ENCODE measurements around the gene CMIP. TPM values are rescaled to one million over a fixed set of nuclear protein-coding genes. Genes with fewer than 3 reads are reported as not detected.

CMIP gene
- total and polyA plus RNA-seq, 10 of the 15 experiments (the other 5 are each of a cell fraction or from before 2014, with no cell fraction given) = 1.2 to 43.2 (median 4.4) TPM

DNA sequence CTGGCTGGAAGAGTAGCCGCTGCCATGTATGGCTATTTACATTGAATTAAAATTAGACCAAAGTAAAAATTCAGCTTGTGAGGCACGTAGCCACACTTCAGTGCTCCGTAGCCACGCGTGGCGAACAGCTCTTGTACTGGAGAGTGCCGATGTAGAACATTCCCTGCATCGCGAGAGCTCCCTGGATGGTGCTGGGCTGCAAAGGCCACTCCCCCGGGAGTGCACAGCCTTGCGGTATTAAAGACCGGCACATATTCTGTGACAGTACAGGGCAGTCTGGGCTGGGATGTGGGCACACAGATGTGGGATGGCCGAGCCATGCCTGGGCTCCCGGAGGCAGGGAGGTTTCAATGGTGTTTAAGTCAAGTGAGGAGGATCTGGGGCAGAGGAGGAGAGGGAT is 102.2 kb downstream of the CMIP start (continued):
- TF ChIP-seq BACH1 (IDR thresholded peaks at IDR 0.05; ENCODE audit: borderline replicate concordance) (no peak), ZNF622 (IDR thresholded peaks at IDR 0.05) (no peak)
- TF ChIP-seq, protein P1, sequence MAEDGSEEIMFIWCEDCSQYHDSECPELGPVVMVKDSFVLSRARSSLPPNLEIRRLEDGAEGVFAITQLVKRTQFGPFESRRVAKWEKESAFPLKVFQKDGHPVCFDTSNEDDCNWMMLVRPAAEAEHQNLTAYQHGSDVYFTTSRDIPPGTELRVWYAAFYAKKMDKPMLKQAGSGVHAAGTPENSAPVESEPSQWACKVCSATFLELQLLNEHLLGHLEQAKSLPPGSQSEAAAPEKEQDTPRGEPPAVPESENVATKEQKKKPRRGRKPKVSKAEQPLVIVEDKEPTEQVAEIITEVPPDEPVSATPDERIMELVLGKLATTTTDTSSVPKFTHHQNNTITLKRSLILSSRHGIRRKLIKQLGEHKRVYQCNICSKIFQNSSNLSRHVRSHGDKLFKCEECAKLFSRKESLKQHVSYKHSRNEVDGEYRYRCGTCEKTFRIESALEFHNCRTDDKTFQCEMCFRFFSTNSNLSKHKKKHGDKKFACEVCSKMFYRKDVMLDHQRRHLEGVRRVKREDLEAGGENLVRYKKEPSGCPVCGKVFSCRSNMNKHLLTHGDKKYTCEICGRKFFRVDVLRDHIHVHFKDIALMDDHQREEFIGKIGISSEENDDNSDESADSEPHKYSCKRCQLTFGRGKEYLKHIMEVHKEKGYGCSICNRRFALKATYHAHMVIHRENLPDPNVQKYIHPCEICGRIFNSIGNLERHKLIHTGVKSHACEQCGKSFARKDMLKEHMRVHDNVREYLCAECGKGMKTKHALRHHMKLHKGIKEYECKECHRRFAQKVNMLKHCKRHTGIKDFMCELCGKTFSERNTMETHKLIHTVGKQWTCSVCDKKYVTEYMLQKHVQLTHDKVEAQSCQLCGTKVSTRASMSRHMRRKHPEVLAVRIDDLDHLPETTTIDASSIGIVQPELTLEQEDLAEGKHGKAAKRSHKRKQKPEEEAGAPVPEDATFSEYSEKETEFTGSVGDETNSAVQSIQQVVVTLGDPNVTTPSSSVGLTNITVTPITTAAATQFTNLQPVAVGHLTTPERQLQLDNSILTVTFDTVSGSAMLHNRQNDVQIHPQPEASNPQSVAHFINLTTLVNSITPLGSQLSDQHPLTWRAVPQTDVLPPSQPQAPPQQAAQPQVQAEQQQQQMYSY (CRISPR knock-in tag; IDR thresholded peaks at IDR 0.05) = no peak

DNA sequence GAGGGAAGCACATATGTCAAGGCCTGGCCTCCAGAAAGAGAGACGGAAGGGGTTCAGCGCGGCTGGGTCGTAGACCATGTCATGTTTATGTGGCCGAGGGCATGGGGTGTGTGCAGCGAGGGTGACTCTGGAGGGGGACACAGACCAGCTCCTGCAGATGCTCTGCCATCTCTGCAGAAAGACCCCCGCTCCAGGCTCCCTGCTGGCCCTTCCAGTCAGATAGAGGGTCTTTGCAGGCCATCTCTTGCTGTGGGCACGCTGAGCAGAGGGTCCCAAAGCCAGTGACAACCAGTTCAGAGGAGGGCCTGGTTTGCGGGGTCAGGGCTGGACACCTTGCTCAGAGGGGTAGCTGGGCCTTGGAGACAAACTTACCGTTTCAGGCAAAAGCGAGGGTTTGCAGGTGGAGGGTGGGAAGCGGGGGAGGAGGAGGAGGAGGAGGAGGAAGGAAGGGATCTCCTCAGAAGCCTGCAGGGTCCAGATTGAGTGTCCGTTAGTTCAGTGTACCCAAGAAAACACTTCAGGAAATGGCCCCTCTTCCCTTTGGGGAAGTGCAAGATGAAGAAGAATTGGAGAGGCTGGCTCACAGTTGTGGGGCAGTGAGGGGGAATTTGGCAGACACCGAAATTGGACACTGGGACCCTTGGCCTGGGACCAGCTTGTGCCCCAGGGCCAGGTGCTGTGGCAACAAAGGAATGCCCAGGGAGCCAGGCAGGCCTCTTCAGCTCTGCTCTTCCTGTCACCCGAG is 102.8 kb downstream of the CMIP start:
- intact Hi-C loops (cut with micrococcal nuclease; ENCODE audit: unreplicated experiment) = no loop called here
- TF ChIP-seq, protein P2, sequence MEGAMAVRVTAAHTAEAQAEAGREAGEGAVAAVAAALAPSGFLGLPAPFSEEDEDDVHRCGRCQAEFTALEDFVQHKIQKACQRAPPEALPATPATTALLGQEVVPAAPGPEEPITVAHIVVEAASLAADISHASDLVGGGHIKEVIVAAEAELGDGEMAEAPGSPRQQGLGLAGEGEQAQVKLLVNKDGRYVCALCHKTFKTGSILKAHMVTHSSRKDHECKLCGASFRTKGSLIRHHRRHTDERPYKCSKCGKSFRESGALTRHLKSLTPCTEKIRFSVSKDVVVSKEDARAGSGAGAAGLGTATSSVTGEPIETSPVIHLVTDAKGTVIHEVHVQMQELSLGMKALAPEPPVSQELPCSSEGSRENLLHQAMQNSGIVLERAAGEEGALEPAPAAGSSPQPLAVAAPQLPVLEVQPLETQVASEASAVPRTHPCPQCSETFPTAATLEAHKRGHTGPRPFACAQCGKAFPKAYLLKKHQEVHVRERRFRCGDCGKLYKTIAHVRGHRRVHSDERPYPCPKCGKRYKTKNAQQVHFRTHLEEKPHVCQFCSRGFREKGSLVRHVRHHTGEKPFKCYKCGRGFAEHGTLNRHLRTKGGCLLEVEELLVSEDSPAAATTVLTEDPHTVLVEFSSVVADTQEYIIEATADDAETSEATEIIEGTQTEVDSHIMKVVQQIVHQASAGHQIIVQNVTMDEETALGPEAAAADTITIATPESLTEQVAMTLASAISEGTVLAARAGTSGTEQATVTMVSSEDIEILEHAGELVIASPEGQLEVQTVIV (IDR thresholded peaks at IDR 0.05; ENCODE audit: borderline replicate concordance, partially characterized antibody) = no peak
- TF ChIP-seq, protein P3, sequence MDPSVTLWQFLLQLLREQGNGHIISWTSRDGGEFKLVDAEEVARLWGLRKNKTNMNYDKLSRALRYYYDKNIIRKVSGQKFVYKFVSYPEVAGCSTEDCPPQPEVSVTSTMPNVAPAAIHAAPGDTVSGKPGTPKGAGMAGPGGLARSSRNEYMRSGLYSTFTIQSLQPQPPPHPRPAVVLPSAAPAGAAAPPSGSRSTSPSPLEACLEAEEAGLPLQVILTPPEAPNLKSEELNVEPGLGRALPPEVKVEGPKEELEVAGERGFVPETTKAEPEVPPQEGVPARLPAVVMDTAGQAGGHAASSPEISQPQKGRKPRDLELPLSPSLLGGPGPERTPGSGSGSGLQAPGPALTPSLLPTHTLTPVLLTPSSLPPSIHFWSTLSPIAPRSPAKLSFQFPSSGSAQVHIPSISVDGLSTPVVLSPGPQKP (IDR thresholded peaks at IDR 0.05; ENCODE audit: low read depth, low read length) = no peak
- no peak for TF ChIP-seq EGR1 (IDR thresholded peaks at IDR 0.05; ENCODE audit: borderline replicate concordance in 1 of 2, low read depth in 2 of 2, low read length in 2 of 2)
- Histone ChIP-seq H3K9ac (ENCODE audit: control insufficient read depth, insufficient read depth, low read length) (no peak overlapping the region), H3K27ac (ENCODE audit: control insufficient read depth, insufficient read depth) (no peak overlapping the region), H3K4me3 (no peak overlapping the region), H3K27me3 (replicated peaks in 1 of 2; ENCODE audit: control insufficient read depth in 2 of 2, insufficient read depth in 2 of 2, low read length in 1 of 2) (no peaks in the 10 kb centered on the region), H3K79me2 (ENCODE audit: control insufficient read depth, insufficient read depth, low read length) (peaks cover 4% of the 10 kb centered on the region), H3K4me1 (ENCODE audit: control insufficient read depth, insufficient read depth, low read length) (peaks cover 12% of the 10 kb centered on the region), H3K4me2 (ENCODE audit: control insufficient read depth, insufficient read depth) (no peak overlapping the region), H3K36me3 (ENCODE audit: control insufficient read depth in 2 of 2, insufficient read depth in 2 of 2, low read length in 1 of 2) (peaks cover 1 to 5% of the 10 kb centered on the region in 2 experiments; a peak in 3 of 4 replicates), H2AFZ (ENCODE audit: control insufficient read depth, low read depth, low read length) (no peak overlapping the region), H4K20me1 (ENCODE audit: control insufficient read depth, insufficient read depth) (0 out of 2 replicates have a peak, but pooled peaks cover 3% of the 10 kb centered on the region), H3K9me3 (replicated peaks; ENCODE audit: control insufficient read depth, insufficient read depth, low read length) (no peaks in the 10 kb centered on the region; the same call in 2 of the 3 replicates)
- POLR2A ChIA-PET = no interaction called here
- FAIRE-seq = no peak
- no peak for ATAC-seq
- no TSS peak for BruUV-seq (replicated peaks)
- no peak for DNase-seq (ENCODE audit: low read depth, low spot score)
- RAD21 ChIA-PET (ENCODE audit: unreplicated experiment) = interaction anchor here (1.3 kb wide), 1 partner anchor 66 kb away, joined by 3 read pairs; no protein-coding TSS in a partner anchor
- SMC1A ChIA-PET (ENCODE audit: uncharacterized antibody, unreplicated experiment) = interaction anchor here (1.2 to 1.6 kb wide), 3 partner anchors 26 to 66 kb away, joined by 4 to 5 read pairs (median 5); no protein-coding TSS in a partner anchor
- in situ Hi-C loops (cut with MboI) = no loop called here
- WGBS (ENCODE audit: insufficient coverage, insufficient replicate concordance, low lambda C conversion rate, missing lambda C conversion rate) = 92% methylated on average over 15 of the region's 15 CpGs
- CTCF ChIA-PET = no interaction called here

All from GM12878 (cell line).